Calu3 (cell line): ENCODE data around the gene VIPR2. TPM values are rescaled to one million over a fixed set of nuclear protein-coding genes. Genes with fewer than 3 reads are reported as not detected.

ENCODE experiments used
- BruUV-seq: library from RNA; stranded (reverse); fragments of 400-500 nt; replicated peaks from 2 replicates; lab custom pipeline; 2021; lab: Mats Ljungman, UMichigan
- CTCF ChIA-PET: fragments of 300-600 bp; sonication (Branson Sonifier 250); formaldehyde crosslinking; loops from one replicate; lab custom pipeline; 2022; ENCODE audit warnings: antibody characterized with exemption; lab: Charles Lee
- DNase-seq: peaks from one replicate; pipeline ENCODE4 v3.0.0; 2022
- H3K27ac Mint-ChIP-seq: one replicate; pipeline ENCODE4 v1.8.0; 2022; ENCODE audit warnings: mixed read lengths; ENCODE audit not compliant: unreplicated experiment
- H3K27me3 Mint-ChIP-seq: one replicate; pipeline ENCODE4 v1.8.0; 2022; ENCODE audit warnings: mixed read lengths; ENCODE audit not compliant: unreplicated experiment
- H3K36me3 Mint-ChIP-seq: one replicate; pipeline ENCODE4 v1.8.0; 2022; ENCODE audit warnings: mild to moderate bottlenecking, moderate library complexity, mixed read lengths; ENCODE audit not compliant: insufficient read depth, unreplicated experiment
- H3K4me1 Mint-ChIP-seq: one replicate; pipeline ENCODE4 v1.8.0; 2022; ENCODE audit warnings: mild to moderate bottlenecking, low read depth, mixed read lengths; ENCODE audit not compliant: unreplicated experiment
- H3K4me3 Mint-ChIP-seq: one replicate; pipeline ENCODE4 v1.8.0; 2022; ENCODE audit warnings: mild to moderate bottlenecking, low read depth, moderate library complexity, mixed read lengths; ENCODE audit not compliant: unreplicated experiment
- H3K9me3 Mint-ChIP-seq: one replicate; pipeline ENCODE4 v1.8.0; 2022; ENCODE audit warnings: low read depth, mixed read lengths; ENCODE audit not compliant: unreplicated experiment
- intact Hi-C: fragments of 100-400 bp; cut with micrococcal nuclease; formaldehyde crosslinking; loops from one replicate; pipeline ENCODE4 v1.10.0; 2022; ENCODE audit not compliant: unreplicated experiment
- total RNA-seq: library from RNA; stranded (reverse); gene quantifications from 2 replicates; pipeline ENCODE4 v1.2.3, GENCODE V29; 2022
- TF ChIP-seq, protein P1 (sequence below): fragments of 200-600 bp; IDR thresholded peaks from one replicate; pipeline ENCODE4 v1.8.0; 2022; ENCODE audit warnings: antibody characterized with exemption; ENCODE audit not compliant: unreplicated experiment

The VIPR2 gene
- total RNA-seq, 1 experiment from 2014 or later: not detected

GRCh38 chr7:159093351-159093971, 51.2 kb downstream of the VIPR2 start:
- H3K4me3 Mint-ChIP-seq: no peak overlapping the region
- H3K9me3 Mint-ChIP-seq: no peaks in the 10 kb centered on the region
- intact Hi-C loops: no loop called here
- no peak overlapping the region for H3K27ac Mint-ChIP-seq
- DNase-seq: no peak
- CTCF ChIA-PET: no interaction called here
- TF ChIP-seq, protein P1, sequence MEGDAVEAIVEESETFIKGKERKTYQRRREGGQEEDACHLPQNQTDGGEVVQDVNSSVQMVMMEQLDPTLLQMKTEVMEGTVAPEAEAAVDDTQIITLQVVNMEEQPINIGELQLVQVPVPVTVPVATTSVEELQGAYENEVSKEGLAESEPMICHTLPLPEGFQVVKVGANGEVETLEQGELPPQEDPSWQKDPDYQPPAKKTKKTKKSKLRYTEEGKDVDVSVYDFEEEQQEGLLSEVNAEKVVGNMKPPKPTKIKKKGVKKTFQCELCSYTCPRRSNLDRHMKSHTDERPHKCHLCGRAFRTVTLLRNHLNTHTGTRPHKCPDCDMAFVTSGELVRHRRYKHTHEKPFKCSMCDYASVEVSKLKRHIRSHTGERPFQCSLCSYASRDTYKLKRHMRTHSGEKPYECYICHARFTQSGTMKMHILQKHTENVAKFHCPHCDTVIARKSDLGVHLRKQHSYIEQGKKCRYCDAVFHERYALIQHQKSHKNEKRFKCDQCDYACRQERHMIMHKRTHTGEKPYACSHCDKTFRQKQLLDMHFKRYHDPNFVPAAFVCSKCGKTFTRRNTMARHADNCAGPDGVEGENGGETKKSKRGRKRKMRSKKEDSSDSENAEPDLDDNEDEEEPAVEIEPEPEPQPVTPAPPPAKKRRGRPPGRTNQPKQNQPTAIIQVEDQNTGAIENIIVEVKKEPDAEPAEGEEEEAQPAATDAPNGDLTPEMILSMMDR: no peak
- H3K4me1 Mint-ChIP-seq: no peaks in the 10 kb centered on the region
- no peaks in the 10 kb centered on the region for H3K36me3 Mint-ChIP-seq
- BruUV-seq: no TSS peak
- peaks cover 28% of the 10 kb centered on the region for H3K27me3 Mint-ChIP-seq

DNA sequence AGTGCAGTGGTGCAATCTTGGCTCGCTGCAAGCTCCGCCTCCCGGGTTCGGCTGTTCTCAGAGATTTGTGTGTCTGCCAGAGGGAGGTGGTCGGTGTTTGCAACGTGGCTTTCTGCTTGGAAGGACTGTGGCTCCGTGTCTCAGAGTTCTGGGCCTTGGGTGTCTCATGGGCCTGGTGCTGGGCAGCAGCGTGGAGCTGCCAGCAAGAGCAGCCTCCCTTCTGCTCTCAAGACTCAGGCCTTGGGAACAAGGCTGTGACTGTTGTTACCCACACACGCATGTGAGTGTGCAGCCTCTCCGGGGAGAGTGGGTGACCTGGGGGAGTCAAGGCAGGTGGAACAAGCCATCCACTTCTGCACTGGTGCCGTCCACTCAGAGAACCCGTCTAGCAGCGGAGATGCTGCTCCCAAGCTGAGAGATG, 52.0 kb downstream of the VIPR2 start:
- Mint-ChIP-seq H3K9me3 (no peaks in the 10 kb centered on the region), H3K27ac (no peak overlapping the region), H3K4me3 (no peak overlapping the region), H3K27me3 (peaks cover 36% of the 10 kb centered on the region), H3K36me3 (no peaks in the 10 kb centered on the region), H3K4me1 (no peaks in the 10 kb centered on the region)
- no peak for DNase-seq
- CTCF ChIA-PET: no interaction called here
- no TSS peak for BruUV-seq
- intact Hi-C loops: no loop called here
- TF ChIP-seq, protein P1: no peak

GRCh38 chr7:159091480-159092475, 52.9 kb downstream of the VIPR2 start:
- intact Hi-C loops: no loop called here
- CTCF ChIA-PET: no interaction called here
- Mint-ChIP-seq H3K9me3 (no peaks in the 10 kb centered on the region), H3K4me1 (no peaks in the 10 kb centered on the region), H3K27me3 (peaks cover 42% of the 10 kb centered on the region), H3K4me3 (no peak overlapping the region), H3K27ac (no peak overlapping the region), H3K36me3 (no peaks in the 10 kb centered on the region)
- TF ChIP-seq, protein P1: no peak
- DNase-seq: no peak
- no TSS peak for BruUV-seq

DNA sequence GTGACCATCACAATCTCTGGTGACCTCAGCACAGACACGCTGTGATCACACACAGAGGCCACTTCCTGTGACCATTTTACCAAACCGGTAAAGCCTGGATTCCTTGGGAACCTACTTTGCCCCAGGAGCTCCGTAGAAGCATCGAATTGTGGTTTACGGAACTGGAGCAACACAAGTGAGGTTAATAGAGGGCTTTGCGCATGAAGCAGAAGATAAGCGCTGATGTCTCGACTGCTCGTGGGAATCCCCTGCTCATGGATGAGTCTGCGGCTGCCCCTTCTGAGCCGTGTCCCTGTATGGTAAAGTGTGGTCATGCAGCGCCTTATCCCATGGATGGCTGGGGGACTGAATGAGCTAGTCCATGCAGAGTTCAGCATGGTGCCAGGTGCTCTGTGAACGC, 53.6 kb downstream of the VIPR2 start:
- CTCF ChIA-PET: no interaction called here
- Mint-ChIP-seq H3K4me3 (no peak overlapping the region), H3K4me1 (no peaks in the 10 kb centered on the region), H3K27ac (no peak overlapping the region), H3K36me3 (no peaks in the 10 kb centered on the region), H3K9me3 (no peaks in the 10 kb centered on the region), H3K27me3 (peaks cover 42% of the 10 kb centered on the region)
- intact Hi-C loops: no loop called here
- no peak for DNase-seq
- no TSS peak for BruUV-seq
- TF ChIP-seq, protein P1: no peak
